ENCODE results near the gene MXRA8.
"Not testable (repeated sequence)": the region's sequence is repeated elsewhere in the genome, so short reads cannot be mapped to it uniquely, and the experiment has no call there.

MXRA8 gene

GRCh38 chr1:1316199-1316598 is 42.2 kb downstream of the MXRA8 start:
- DNase-seq; in situ Hi-C loops (cut with HindIII; ENCODE audit: low pct_ligation_motif_present, low pct_unique_long_range_greater_than_20kb, low sequenced_read_pairs): not testable (repeated sequence)

GRCh38 chr1:1315435-1315954 is 42.9 kb downstream of the MXRA8 start:
- in situ Hi-C loops (cut with HindIII; ENCODE audit: low pct_ligation_motif_present, low pct_unique_long_range_greater_than_20kb, low sequenced_read_pairs), result no loop called here
- DNase-seq, result no peak

- no peak for DNase-seq
- in situ Hi-C loops (cut with HindIII; ENCODE audit: low pct_ligation_motif_present, low pct_unique_long_range_greater_than_20kb, low sequenced_read_pairs), result no loop called here
Measured at GRCh38 chr1:1314678-1315335, 43.5 kb downstream of the MXRA8 start.

- in situ Hi-C loops (cut with HindIII; ENCODE audit: low pct_ligation_motif_present, low pct_unique_long_range_greater_than_20kb, low sequenced_read_pairs), result no loop called here
Measured at GRCh38 chr1:1314237-1314586, 44.1 kb downstream of the MXRA8 start.

GRCh38 chr1:1313500-1314236 is 44.7 kb downstream of the MXRA8 start:
- in situ Hi-C loops (cut with HindIII; ENCODE audit: low pct_ligation_motif_present, low pct_unique_long_range_greater_than_20kb, low sequenced_read_pairs), result no loop called here
- DNase-seq, result no peak

More at GRCh38 chr1:1314237-1314586, 44.1 kb downstream of the MXRA8 start:
- DNase-seq, result no peak

- in situ Hi-C loops (cut with HindIII; ENCODE audit: low pct_ligation_motif_present, low pct_unique_long_range_greater_than_20kb, low sequenced_read_pairs), result no loop called here
- no peak for DNase-seq
Measured at GRCh38 chr1:1312450-1313314, 45.7 kb downstream of the MXRA8 start.

GRCh38 chr1:1311107-1312104 is 46.9 kb downstream of the MXRA8 start:
- no peak for DNase-seq
- in situ Hi-C loops (cut with HindIII; ENCODE audit: low pct_ligation_motif_present, low pct_unique_long_range_greater_than_20kb, low sequenced_read_pairs), result no loop called here

- no peak for DNase-seq
- in situ Hi-C loops (cut with HindIII; ENCODE audit: low pct_ligation_motif_present, low pct_unique_long_range_greater_than_20kb, low sequenced_read_pairs), result no loop called here
Measured at GRCh38 chr1:1310476-1311053, 47.8 kb downstream of the MXRA8 start.

- no peak for DNase-seq
- in situ Hi-C loops (cut with HindIII; ENCODE audit: low pct_ligation_motif_present, low pct_unique_long_range_greater_than_20kb, low sequenced_read_pairs), result no loop called here
Measured at GRCh38 chr1:1310109-1310385, 48.3 kb downstream of the MXRA8 start.

- DNase-seq, result no peak
Measured at GRCh38 chr1:1309251-1310108, 48.9 kb downstream of the MXRA8 start.

GRCh38 chr1:1308756-1309250 is 49.6 kb downstream of the MXRA8 start:
- in situ Hi-C loops (cut with HindIII; ENCODE audit: low pct_ligation_motif_present, low pct_unique_long_range_greater_than_20kb, low sequenced_read_pairs), result no loop called here

More at GRCh38 chr1:1309251-1310108, 48.9 kb downstream of the MXRA8 start:
- in situ Hi-C loops (cut with HindIII; ENCODE audit: low pct_ligation_motif_present, low pct_unique_long_range_greater_than_20kb, low sequenced_read_pairs), result no loop called here

GRCh38 chr1:1307923-1308755 is 50.2 kb downstream of the MXRA8 start, which contains the start of the genes ACAP3 and PUSL1:
TSS of gene ACAP3 (minus strand) at chr1:1307930. CDS start at chr1:1307815, 115 bp downstream.
TSS of gene PUSL1 (plus strand) at chr1:1308597. CDS start at chr1:1308644, 47 bp downstream.
- in situ Hi-C loops (cut with HindIII; ENCODE audit: low pct_ligation_motif_present, low pct_unique_long_range_greater_than_20kb, low sequenced_read_pairs), result no loop called here
- DNase-seq, result peak; percentile 86

More at GRCh38 chr1:1308756-1309250, 49.6 kb downstream of the MXRA8 start:
- DNase-seq, result no peak

GRCh38 chr1:1307261-1307922 is 51.0 kb downstream of the MXRA8 start:
- in situ Hi-C loops (cut with HindIII; ENCODE audit: low pct_ligation_motif_present, low pct_unique_long_range_greater_than_20kb, low sequenced_read_pairs), result no loop called here
- peak; percentile 40 for DNase-seq

- in situ Hi-C loops (cut with HindIII; ENCODE audit: low pct_ligation_motif_present, low pct_unique_long_range_greater_than_20kb, low sequenced_read_pairs), result no loop called here
- DNase-seq, result no peak
Measured at GRCh38 chr1:1306661-1307260, 51.6 kb downstream of the MXRA8 start.

- in situ Hi-C loops (cut with HindIII; ENCODE audit: low pct_ligation_motif_present, low pct_unique_long_range_greater_than_20kb, low sequenced_read_pairs), result no loop called here
- peak; percentile 16 for DNase-seq
Measured at GRCh38 chr1:1306070-1306660, 52.2 kb downstream of the MXRA8 start.
